HG03103 (cell line): ENCODE results near the gene COL11A1.
"Not testable (repeated sequence)": the region's sequence is repeated elsewhere in the genome, so short reads cannot be mapped to it uniquely, and the experiment has no call there.

Experiments used
- ATAC-seq: cut with Tn5 transposase; IDR thresholded peaks from one replicate; pipeline ENCODE4 v1.9.1; 2021; ENCODE audit warnings: low read depth; ENCODE audit not compliant: unreplicated experiment

Gene COL11A1

GRCh38 chr1:103108376-103109150, at the start of gene COL11A1:
Gene COL11A1, minus strand, starts transcription at chr1:103108522. Its CDS starts 344 bp downstream, at chr1:103108178.
- no peak for ATAC-seq

DNA sequence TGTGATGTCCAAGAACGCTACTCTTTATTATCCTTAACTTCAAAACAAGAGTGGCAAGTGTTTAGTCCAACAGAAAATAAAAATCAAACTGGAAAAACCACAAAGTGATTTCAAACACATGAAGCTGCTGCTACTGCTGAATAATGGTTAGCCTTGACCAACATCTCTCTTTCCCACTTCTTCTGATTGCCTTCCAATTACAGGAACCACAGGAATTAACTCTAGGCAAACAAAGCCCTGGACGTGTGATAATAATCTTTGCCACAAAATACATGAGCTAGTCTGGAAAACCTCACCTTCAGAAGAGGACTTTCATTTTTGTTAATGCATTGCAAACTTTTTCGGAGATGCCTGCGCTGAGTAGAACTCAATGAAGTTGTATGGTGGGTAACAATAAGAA, 48.6 kb upstream of the COL11A1 start:
- no peak for ATAC-seq

- no peak for ATAC-seq
These were observed 37.8 kb upstream of the COL11A1 start for GRCh38 chr1:103146166-103146565.

DNA sequence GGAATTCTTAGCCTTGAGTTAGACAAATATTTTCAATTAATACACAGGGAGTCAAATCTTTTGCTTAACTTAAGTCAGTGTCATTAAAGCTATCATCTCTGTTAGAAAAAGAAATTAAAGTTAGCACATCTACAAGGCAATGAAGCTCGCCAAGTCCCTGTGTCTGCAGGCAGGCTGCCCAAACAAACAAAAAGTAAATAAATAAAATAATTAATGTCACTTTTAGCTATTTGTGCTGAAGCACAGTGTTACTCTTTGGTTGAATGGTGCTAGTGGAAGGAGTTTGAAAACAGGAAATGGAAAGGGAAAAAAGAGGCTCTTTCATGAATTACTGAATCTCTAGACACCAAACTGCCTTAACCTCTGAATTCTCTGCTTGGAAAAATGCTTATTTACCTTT, 37.1 kb upstream of the COL11A1 start:
- no peak for ATAC-seq

GRCh38 chr1:103144681-103145080, 36.4 kb upstream of the COL11A1 start:
- no peak for ATAC-seq

DNA sequence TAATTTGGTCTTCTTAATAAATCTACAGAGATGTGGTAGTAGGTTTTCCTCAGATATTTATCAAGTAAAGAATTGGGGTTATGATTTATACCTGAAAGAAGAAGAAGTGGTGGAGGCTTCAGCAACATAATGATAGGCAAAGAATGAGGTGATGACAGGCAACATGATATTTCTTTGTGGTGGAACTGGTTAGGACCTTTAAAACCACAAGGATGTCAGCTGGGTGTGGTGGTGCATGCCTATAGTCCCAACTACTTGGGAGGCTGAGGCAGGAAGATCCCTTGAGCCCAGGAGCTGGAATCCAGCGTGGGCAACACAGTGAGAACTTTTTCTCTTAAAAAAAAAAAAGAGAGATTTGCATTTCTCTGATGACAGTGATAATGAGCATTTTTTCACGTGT, 34.1 kb upstream of the COL11A1 start:
- ATAC-seq: no peak

- no peak for ATAC-seq
These were observed 21.5 kb upstream of the COL11A1 start for GRCh38 chr1:103129796-103130195.

GRCh38 chr1:103129255-103129654, 20.9 kb upstream of the COL11A1 start:
- ATAC-seq: no peak

DNA sequence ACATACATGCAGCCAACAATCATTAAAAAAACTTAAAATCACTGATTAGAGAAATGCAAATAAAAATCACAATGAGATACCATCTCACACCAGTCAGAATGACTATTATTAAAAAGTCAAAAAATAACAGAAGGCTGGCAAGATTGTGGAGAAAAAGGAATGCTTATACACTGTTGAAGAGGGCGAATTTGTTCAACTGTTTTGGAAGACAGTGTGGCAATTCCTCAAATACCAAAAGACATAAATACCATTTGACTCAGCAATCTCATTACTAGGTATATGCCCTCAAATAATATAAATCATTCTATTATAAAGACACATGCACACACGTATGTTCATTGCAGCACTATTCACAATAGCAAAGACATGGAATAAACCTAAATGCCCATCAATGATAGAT, 19.9 kb upstream of the COL11A1 start:
- not testable (repeated sequence) for ATAC-seq

- ATAC-seq: no peak
These were observed 16.9 kb upstream of the COL11A1 start for GRCh38 chr1:103125219-103125618.

- no peak for ATAC-seq
These were observed 14.8 kb upstream of the COL11A1 start for GRCh38 chr1:103122983-103123720.

- ATAC-seq: no peak
These were observed 12.7 kb upstream of the COL11A1 start for GRCh38 chr1:103120981-103121380.

DNA sequence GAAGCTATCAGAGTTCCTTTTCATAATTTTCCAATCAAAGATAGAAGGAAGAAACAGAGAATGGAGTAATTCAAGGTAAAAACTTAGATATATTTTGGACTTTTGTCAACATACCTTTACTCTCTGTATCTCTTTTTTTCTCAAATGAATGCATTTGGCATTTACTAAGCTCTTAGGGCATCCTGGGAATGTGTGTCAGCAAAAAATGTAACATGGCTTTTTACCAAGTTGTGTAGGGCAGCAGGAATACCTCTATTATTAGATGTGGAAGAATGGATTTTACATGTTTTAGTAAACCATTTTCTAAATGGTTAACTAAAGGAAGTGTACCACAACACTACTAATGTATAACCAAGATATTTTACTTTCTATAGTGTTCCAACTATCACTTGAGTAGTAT, 4.2 kb upstream of the COL11A1 start:
- ATAC-seq: no peak

GRCh38 chr1:103111926-103112325, 3.6 kb upstream of the COL11A1 start:
- no peak for ATAC-seq

- ATAC-seq: no peak
These were observed 2.4 kb upstream of the COL11A1 start for GRCh38 chr1:103110701-103111100.

- no peak for ATAC-seq
These were observed 1.1 kb upstream of the COL11A1 start for GRCh38 chr1:103109311-103109920.

- ATAC-seq: no peak
These were observed 464 bp downstream of the COL11A1 start for GRCh38 chr1:103107741-103108375.

DNA sequence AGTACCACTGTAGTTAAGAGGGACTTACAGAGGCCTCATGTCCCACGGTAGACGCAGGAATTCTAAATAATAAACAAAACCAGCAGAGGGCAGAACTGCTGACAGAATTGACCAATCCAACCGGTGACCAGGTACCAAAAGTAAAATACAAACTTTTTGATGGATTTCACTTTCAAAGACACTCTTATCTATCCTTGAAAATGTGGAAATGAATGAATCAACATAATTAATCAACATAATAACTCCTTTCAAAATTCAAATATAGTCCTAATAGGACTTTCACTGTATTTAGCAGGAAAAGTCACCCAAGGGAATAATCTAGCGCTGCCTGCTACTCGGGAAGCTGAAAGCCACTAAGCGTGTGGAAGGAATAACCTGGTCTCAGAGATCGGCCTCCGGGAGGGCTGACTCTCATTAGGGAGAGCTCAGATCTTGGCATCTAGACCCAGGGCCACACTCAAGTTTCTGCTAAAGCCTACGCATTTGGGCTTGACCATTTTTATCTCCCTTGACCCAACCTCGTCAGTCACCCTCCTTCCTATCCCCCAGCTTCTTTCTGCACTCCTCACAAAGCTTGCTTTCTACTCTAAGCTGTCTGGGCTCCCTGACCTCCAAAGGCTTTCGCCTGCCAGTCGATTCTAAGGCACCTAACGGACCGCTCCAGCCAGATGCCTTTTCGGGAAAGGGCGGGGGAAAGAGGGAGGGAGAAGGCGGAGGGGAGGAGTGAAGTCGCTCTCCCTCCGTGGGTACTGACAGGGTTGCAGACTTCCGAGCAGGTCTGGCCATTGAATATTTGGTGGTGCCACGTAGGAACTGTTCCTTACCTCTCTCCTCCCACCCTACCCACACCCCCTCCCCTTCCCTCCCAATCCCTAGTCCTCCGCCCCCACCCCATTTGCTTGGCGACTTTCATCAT, 1.6 kb downstream of the COL11A1 start:
- ATAC-seq: peak; percentile 70

DNA sequence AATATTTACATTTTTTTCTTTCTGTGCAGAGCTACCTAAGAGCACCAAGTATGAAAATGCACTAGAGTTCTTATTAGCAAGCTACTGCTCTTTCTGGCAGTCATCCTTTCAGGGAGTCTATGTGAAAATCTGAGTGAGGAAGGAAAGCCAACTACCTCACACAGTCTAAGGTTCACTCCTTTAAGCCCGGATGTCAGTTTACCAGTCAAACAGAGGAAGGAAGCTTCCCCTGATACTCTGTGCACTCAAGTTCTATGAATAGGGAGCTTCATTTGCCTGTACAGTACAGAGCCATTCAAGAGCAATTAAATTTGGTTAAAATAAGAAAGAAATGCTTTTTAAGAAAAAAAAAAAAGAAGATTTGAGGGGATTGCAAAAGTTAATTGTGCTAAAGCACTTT, 6.9 kb downstream of the COL11A1 start:
- no peak for ATAC-seq

DNA sequence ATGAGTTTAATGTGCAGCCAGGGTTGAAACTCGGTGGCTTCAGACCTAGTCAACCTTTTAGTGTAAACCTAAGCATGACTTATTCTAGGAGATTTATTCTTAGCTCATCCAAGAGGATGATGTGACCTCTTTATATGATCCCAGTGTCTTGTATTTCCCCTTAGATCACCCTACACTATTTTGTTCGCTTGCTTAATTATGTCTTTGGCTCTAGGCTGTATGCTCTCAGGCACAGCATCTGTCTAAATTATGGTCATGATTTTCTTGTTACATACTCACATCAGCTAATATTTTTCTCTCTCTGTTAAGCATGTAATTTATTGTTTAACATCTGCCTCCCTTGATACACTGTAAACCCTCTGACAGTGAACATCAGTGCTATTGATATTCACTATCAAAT, 19.1 kb downstream of the COL11A1 start:
- no peak for ATAC-seq
